H1 (cell line): Measurements from ENCODE around the gene PPARD. TPM values are rescaled to one million over a fixed set of nuclear protein-coding genes. Genes with fewer than 3 reads are reported as not detected.

ENCODE experiments used
- CTCF ChIA-PET: fragments of 300-600 bp; sonication (Branson Sonifier 250); formaldehyde crosslinking; loops from one replicate; lab custom pipeline; 2021; ENCODE audit not compliant: partially characterized antibody; lab: Charles Lee
- POLR2A ChIA-PET: fragments of 300-600 bp; sonication (Branson Sonifier 250); formaldehyde crosslinking; loops from one replicate; lab custom pipeline; 2021; ENCODE audit warnings: inconsistent platforms; ENCODE audit not compliant: partially characterized antibody; lab: Charles Lee
- DNase-seq, 2 experiments: peaks; one replicate each; pipeline versions ENCODE4 v3.0.0 to v3.0.0-alpha.2; 2010 to 2022; ENCODE audit warnings: low spot score in 2 of 2, low read depth in 1 of 2, mixed read lengths in 1 of 2
- FAIRE-seq: peaks from 2 replicates; lab custom pipeline; 2011; peaks lifted over from hg19 to GRCh38; lab: Jason Lieb, UNC
- H2AFZ ChIP-seq: 2 replicates; pipeline ENCODE4 v1.8.1; 2012; ENCODE audit warnings: low read length, inconsistent platforms
- H2AK5ac ChIP-seq: 2 replicates; pipeline ENCODE4 v1.6.1; 2013; ENCODE audit warnings: low read depth, low read length
- H2BK120ac ChIP-seq: replicated peaks from 2 replicates; pipeline ENCODE3; 2013; ENCODE audit warnings: low read depth, low read length, inconsistent platforms
- H2BK12ac ChIP-seq: 2 replicates; pipeline ENCODE4 v1.6.1; 2013; ENCODE audit warnings: low read depth, low read length
- H2BK15ac ChIP-seq: 2 replicates; pipeline ENCODE4 v1.6.1; 2013; ENCODE audit warnings: low read length
- H2BK20ac ChIP-seq: 2 replicates; pipeline ENCODE4 v1.6.1; 2013; ENCODE audit warnings: low read length
- H2BK5ac ChIP-seq: 2 replicates; pipeline ENCODE4 v1.6.1; 2013; ENCODE audit warnings: low read depth, low read length
- H3K14ac ChIP-seq: 2 replicates; pipeline ENCODE4 v1.6.1; 2013; ENCODE audit warnings: inconsistent platforms; ENCODE audit not compliant: insufficient read length
- H3K18ac ChIP-seq: 2 replicates; pipeline ENCODE4 v1.6.1; 2013; ENCODE audit warnings: low read length; ENCODE audit errors: extremely low read depth
- H3K23ac ChIP-seq: 2 replicates; pipeline ENCODE4 v1.6.1; 2013; ENCODE audit warnings: inconsistent platforms; ENCODE audit not compliant: insufficient read length
- H3K23me2 ChIP-seq: 2 replicates; pipeline ENCODE4 v1.6.1; 2013; ENCODE audit warnings: low read depth, low read length
- H3K27ac ChIP-seq: 2 replicates; pipeline ENCODE4 v1.6.1; 2011; ENCODE audit warnings: low read depth, low read length, inconsistent platforms
- H3K27me3 ChIP-seq, 4 experiments: replicated peaks in 1 of 4; 1 replicate in 1 of 4; 2 replicates in 3 of 4; pipeline versions ENCODE4 v1.6.1 to v1.8.1; 2011 to 2013; ENCODE audit warnings: low read length in 3 of 4, mild to moderate bottlenecking in 3 of 4, inconsistent platforms in 2 of 4, mixed read lengths in 2 of 4, moderate library complexity in 1 of 4; ENCODE audit not compliant: control insufficient read depth in 3 of 4, insufficient read depth in 3 of 4; ENCODE audit errors: extremely low read depth in 1 of 4
- H3K36me3 ChIP-seq, 4 experiments: 2 replicates each; pipeline versions ENCODE4 v1.6.1 to v1.8.1; 2011 to 2013; ENCODE audit warnings: mild to moderate bottlenecking in 4 of 4, low read length in 3 of 4, moderate library complexity in 2 of 4, control low read depth in 1 of 4, inconsistent platforms in 1 of 4; ENCODE audit not compliant: insufficient read depth in 4 of 4, control insufficient read depth in 2 of 4
- H3K4ac ChIP-seq: replicated peaks from 2 replicates; pipeline ENCODE3; 2013; ENCODE audit warnings: low read length, low read depth, mixed read lengths, inconsistent platforms; ENCODE audit not compliant: insufficient read length
- H3K4me1 ChIP-seq, 4 experiments: replicated peaks in 1 of 4; 1 replicate in 1 of 4; 2 replicates in 3 of 4; pipeline versions ENCODE4 v1.6.1 to v1.8.1; 2011 to 2013; ENCODE audit warnings: low read length in 3 of 4, inconsistent platforms in 2 of 4, mixed read lengths in 1 of 4; ENCODE audit not compliant: insufficient read depth in 4 of 4, control insufficient read depth in 3 of 4
- H3K4me2 ChIP-seq, 2 experiments: 2 replicates each; pipeline versions ENCODE4 v1.6.1 to v1.8.1; 2011 to 2013; ENCODE audit warnings: low read depth in 2 of 2, low read length in 2 of 2, control low read depth in 1 of 2, inconsistent platforms in 1 of 2, mild to moderate bottlenecking in 1 of 2; ENCODE audit not compliant: insufficient read depth in 1 of 2
- H3K4me3 ChIP-seq, 4 experiments: fragments of 200-600, 300-600 bp in 1 of 4; sonication (generic), shearing (Covaris generic), sonication (Bioruptor Twin) in 1 of 4; 2 replicates each; pipeline versions ENCODE4 v1.5.1 to v1.8.1; 2011 to 2016; ENCODE audit warnings: low read length in 4 of 4, low read depth in 3 of 4, control low read depth in 2 of 4, inconsistent platforms in 2 of 4, mild to moderate bottlenecking in 2 of 4, mixed read lengths in 1 of 4, moderate library complexity in 1 of 4; ENCODE audit not compliant: insufficient read depth in 2 of 4; ENCODE audit errors: extremely low read depth in 1 of 4
- H3K56ac ChIP-seq: replicated peaks from 2 replicates; pipeline ENCODE3; 2013; ENCODE audit warnings: low read depth, mild to moderate bottlenecking, mixed read lengths, low read length, inconsistent platforms; ENCODE audit not compliant: insufficient read length
- H3K79me1 ChIP-seq: 2 replicates; pipeline ENCODE4 v1.6.1; 2013; ENCODE audit warnings: low read depth, low read length, control low read depth
- H3K79me2 ChIP-seq, 2 experiments: 2 replicates each; pipeline versions ENCODE4 v1.6.1 to v1.8.1; 2012 to 2013; ENCODE audit warnings: low read length in 2 of 2, mild to moderate bottlenecking in 2 of 2, inconsistent platforms in 1 of 2; ENCODE audit not compliant: insufficient read depth in 2 of 2, control insufficient read depth in 1 of 2
- H3K9ac ChIP-seq, 4 experiments: replicated peaks in 1 of 4; 1 replicate in 1 of 4; 2 replicates in 3 of 4; pipeline versions ENCODE4 v1.6.1 to v1.8.1; 2011 to 2013; ENCODE audit warnings: low read depth in 3 of 4, low read length in 3 of 4, control low read depth in 2 of 4, mild to moderate bottlenecking in 2 of 4, moderate library complexity in 2 of 4, inconsistent platforms in 1 of 4; ENCODE audit errors: extremely low read depth in 1 of 4
- H3K9me3 ChIP-seq, 2 experiments: 2 replicates each; pipeline versions ENCODE4 v1.6.1 to v1.8.1; 2012 to 2013; ENCODE audit warnings: mild to moderate bottlenecking in 2 of 2, moderate library complexity in 2 of 2, control low read depth in 1 of 2, inconsistent platforms in 1 of 2, low read depth in 1 of 2, low read length in 1 of 2, mixed read lengths in 1 of 2; ENCODE audit not compliant: insufficient read depth in 2 of 2
- H4K20me1 ChIP-seq, 2 experiments: replicated peaks in 1 of 2; 2 replicates each; pipeline versions ENCODE3 to v1.8.1; 2011 to 2013; ENCODE audit warnings: inconsistent platforms in 2 of 2, low read length in 2 of 2, mild to moderate bottlenecking in 1 of 2; ENCODE audit not compliant: insufficient read depth in 2 of 2, control insufficient read depth in 1 of 2
- H4K5ac ChIP-seq: 2 replicates; pipeline ENCODE4 v1.6.1; 2013; ENCODE audit warnings: low read length, low read depth, mixed read lengths, inconsistent platforms; ENCODE audit not compliant: insufficient read length
- H4K8ac ChIP-seq: 2 replicates; pipeline ENCODE4 v1.8.0; 2013; ENCODE audit warnings: mild to moderate bottlenecking, moderate library complexity, low read length, inconsistent platforms; ENCODE audit not compliant: insufficient read depth; ENCODE audit errors: extremely low read depth
- H4K91ac ChIP-seq: replicated peaks from 2 replicates; pipeline ENCODE3; 2013; ENCODE audit warnings: low read length, mixed read lengths, inconsistent platforms; ENCODE audit not compliant: insufficient read length
- RAD21 ChIP-seq, 2 experiments: IDR thresholded peaks in 1 of 2; conservative IDR thresholded peaks in 1 of 2; 2 replicates each; pipeline ENCODE4 v1.6.1; 2011; ENCODE audit warnings: low read depth in 2 of 2, low read length in 2 of 2, improper control_type of control experiment in 1 of 2, inconsistent platforms in 1 of 2, mild to moderate bottlenecking in 1 of 2, moderate library complexity in 1 of 2
- WGBS, 2 experiments: shearing (Covaris generic) in 1 of 2; methylation state at CpG; one replicate each; pipeline versions ENCODE4 v1.1.6 to v1.1.7; 2013 to 2015; ENCODE audit warnings: low lambda C conversion rate in 2 of 2, mixed read lengths in 2 of 2, inconsistent platforms in 1 of 2, low coverage in 1 of 2, missing lambda C conversion rate in 1 of 2; ENCODE audit not compliant: insufficient replicate concordance in 2 of 2, insufficient coverage in 1 of 2, insufficient read length in 1 of 2; ENCODE audit errors: extremely low coverage in 1 of 2, missing lambda C conversion rate in 1 of 2; 5-methylcytosine and 5-hydroxymethylcytosine counted together
- polyA plus RNA-seq, 7 experiments: library from polyadenylated mRNA; depleted of rRNA in 3 of 7; stranded (reverse) in 5 of 7; unstranded in 2 of 7; fragments of >200 nt in 5 of 7; fragments of 200-250 nt in 2 of 7; gene quantifications; 1 replicate in 5 of 7; 2 replicates in 1 of 7; 4 replicates in 1 of 7; pipeline versions ENCODE4 v1.2.1 to v1.2.3, GENCODE V29; 2011 to 2013; ENCODE audit warnings: missing spikeins in 2 of 7, mixed read lengths in 2 of 7
- total RNA-seq: library from RNA; stranded (reverse); fragmentation: NEBNext Ultra II Directional; extraction: Animal tissue kit (Norgen Biotek cat#: 25700); gene quantifications from 2 replicates; pipeline ENCODE4 v1.2.1, GENCODE V29; 2021

Gene PPARD
- total and polyA plus RNA-seq, 2 of the 8 experiments (the other 6 are each of a cell fraction or from before 2014, with no cell fraction given) = 14.6 to 14.9 TPM

- Histone ChIP-seq H3K18ac (no peak overlapping the region), H2BK5ac (no peak overlapping the region), H2BK15ac (no peak overlapping the region), H3K4me2 (no peak overlapping the region), H4K91ac (no peak overlapping the region), H3K9ac (no peak overlapping the region), H3K4ac (no peak overlapping the region), H3K27ac (no peak overlapping the region), H4K5ac (no peak overlapping the region), H3K79me1 (peaks cover 2% of the 10 kb centered on the region; the same call in 1 of the 2 replicates), H2AFZ (no peak overlapping the region), H4K20me1 (peaks cover 0 to 2% of the 10 kb centered on the region in 2 experiments), H3K9me3 (peaks cover 7 to 11% of the 10 kb centered on the region in 2 experiments), H2BK20ac (no peak overlapping the region), H3K14ac (no peak overlapping the region), H3K4me3 (no peak overlapping the region), H2AK5ac (no peak overlapping the region), H3K23ac (no peak overlapping the region), H2BK12ac (no peak overlapping the region), H2BK120ac (no peak overlapping the region), H3K79me2 (no peaks in the 10 kb centered on the region), H3K23me2 (no peaks in the 10 kb centered on the region), H3K56ac (no peak overlapping the region), H3K36me3 (peaks cover 0 to 5% (median 0%) of the 10 kb centered on the region in 4 experiments; a peak in 1 of 8 replicates), H4K8ac (no peak overlapping the region), H3K27me3 (no peaks in the 10 kb centered on the region), H3K4me1 (no peaks in the 10 kb centered on the region)
- DNase-seq (no peak), FAIRE-seq (no peak)
- ChIA-PET POLR2A (no interaction called here), CTCF (no interaction called here)
- 86% methylated on average over 6 of the region's 6 CpGs; no CpG with 5 or more reads in 1 of the 2 experiments for WGBS, 2 experiments
- no peak for TF ChIP-seq RAD21 (IDR thresholded peaks at IDR 0.05 in 1 of 2, conservative IDR thresholded peaks at IDR 0.05 in 1 of 2; ENCODE audit: low read depth in 2 of 2, low read length in 2 of 2)
Measured at GRCh38 chr6:35382015-35382414, 39.7 kb downstream of the PPARD start.
